DMS 273 (cell line): Measurements from ENCODE around the gene TARP.
"Not testable (repeated sequence)": the region's sequence is repeated elsewhere in the genome, so short reads cannot be mapped to it uniquely, and the experiment has no call there.

Experiments
- DNase-seq: peaks from one replicate; lab custom pipeline; 2025; ENCODE audit not compliant: unreplicated experiment; lab: John Stamatoyannopoulos, UW

The TARP gene

GRCh38 chr7:38299275-38299931 lies 26.0 kb upstream of the TARP start:
- no peak for DNase-seq

- DNase-seq, result no peak
Measured at GRCh38 chr7:38296059-38296857, 22.8 kb upstream of the TARP start.

- no peak for DNase-seq
Measured at GRCh38 chr7:38294926-38295325, 21.5 kb upstream of the TARP start.

GRCh38 chr7:38292442-38292841 lies 19.0 kb upstream of the TARP start:
- no peak for DNase-seq

GRCh38 chr7:38291650-38292049 lies 18.2 kb upstream of the TARP start:
- DNase-seq, result no peak

DNA sequence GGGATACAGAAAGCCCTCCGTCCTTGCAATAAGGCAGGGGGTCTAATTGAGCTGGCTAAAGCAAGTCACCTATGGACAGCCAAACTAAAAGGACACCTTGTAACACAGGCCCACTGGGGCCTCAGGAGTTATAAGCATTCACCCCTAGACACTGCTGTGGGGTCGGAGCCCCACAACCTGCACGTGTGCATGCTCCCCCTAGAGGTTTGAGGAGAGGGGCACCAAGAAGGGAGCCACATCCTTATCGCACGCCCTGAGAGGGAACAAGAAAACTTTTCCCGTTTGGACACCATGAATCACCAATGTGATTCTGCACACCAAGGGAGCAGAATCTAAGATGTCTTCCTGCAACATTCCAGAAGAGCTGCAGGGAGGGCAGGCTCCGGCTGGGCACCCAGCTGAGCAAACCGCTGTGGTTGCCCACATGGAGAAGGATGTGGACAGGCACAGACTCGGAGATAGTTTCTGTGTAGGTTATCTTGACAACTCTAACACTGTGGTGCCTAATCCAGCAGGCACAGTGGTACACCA lies 17.7 kb upstream of the TARP start:
- no peak for DNase-seq

- no peak for DNase-seq
Measured at GRCh38 chr7:38284553-38284952, 11.1 kb upstream of the TARP start.

DNA sequence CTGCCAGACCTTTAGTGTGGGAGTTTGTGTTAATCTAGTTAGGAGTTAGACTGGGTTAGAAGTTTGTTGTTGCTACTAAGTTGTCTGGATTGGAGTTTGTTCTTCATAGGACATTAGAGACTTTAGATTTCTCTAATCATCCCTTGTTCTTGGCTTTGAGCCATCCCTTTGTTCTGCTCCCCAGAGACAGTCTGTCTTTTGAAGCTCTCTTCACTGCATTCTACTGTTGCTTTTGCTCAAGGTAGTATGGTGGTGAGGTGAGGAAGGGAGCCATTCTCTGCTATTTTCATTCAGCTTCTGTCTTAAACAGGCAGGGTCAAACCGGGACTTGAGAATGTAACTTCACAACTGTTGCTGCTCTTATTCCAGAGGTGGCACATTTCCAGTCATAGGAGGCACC lies 10.4 kb upstream of the TARP start:
- DNase-seq, result no peak

- no peak for DNase-seq
Measured at GRCh38 chr7:38283107-38283506, 9.7 kb upstream of the TARP start.

DNA sequence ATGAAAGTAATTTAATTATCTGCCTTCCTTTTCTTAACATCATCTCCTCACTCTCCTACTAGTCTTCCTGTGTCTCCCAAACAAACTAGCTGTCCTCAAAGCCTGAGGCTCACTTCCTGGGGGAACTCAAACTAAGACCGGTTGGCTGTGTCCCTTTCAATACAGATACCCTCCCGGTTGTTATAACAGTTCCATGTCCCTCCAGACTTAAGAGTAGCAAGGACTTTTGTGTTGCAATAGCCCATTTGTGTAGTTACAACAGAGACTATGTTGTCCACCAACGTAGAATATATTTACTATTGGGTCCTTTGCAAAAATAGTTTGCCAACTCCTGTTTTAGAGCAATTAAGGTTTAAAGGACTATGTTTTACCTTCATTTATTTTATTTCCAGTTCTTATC lies 8.6 kb upstream of the TARP start:
- no peak for DNase-seq

DNA sequence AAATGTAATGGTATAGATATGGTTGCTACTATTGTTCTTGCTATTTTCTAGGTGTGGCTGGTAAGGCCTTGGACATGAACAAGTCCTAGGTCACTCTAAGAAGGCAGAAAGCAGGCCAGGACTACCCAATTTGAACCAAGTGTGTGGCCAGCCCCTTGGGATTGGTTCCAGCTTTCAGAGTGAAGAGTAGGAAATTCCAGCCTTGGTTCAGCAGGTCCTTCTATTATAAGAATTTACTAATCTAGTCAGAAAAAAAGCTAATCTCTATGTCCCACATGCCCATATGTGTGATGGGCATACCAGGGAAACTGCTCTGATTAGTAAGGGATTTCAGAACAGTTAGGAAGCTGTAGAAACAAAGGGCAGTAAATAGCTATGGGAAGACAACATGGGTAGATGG lies 7.8 kb upstream of the TARP start:
- DNase-seq, result no peak

DNA sequence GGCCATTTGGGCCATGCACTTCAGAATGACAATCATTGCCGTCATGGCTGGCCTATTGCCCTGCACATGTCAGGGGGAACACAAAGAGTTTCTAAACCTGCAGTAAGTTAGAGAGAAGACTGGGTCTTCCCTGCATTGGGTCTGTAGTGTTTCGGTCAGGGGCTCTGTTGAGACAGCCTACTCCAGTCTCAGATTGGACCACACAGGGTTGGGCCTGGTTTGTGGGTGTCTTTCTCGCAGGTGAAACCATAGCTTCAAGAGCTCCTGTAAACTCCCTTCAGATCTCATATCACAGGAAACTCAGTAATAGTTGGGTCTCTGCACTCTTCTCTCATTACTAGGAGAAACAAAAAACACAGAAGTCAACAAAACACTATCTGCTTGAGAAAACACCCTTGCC lies 7.3 kb upstream of the TARP start:
- no peak for DNase-seq

GRCh38 chr7:38280000-38280399 lies 6.6 kb upstream of the TARP start:
- DNase-seq, result no peak

GRCh38 chr7:38276096-38276877 lies 2.9 kb upstream of the TARP start:
- no peak for DNase-seq

- DNase-seq, result no peak
Measured at GRCh38 chr7:38274927-38275620, 1.6 kb upstream of the TARP start.

DNA sequence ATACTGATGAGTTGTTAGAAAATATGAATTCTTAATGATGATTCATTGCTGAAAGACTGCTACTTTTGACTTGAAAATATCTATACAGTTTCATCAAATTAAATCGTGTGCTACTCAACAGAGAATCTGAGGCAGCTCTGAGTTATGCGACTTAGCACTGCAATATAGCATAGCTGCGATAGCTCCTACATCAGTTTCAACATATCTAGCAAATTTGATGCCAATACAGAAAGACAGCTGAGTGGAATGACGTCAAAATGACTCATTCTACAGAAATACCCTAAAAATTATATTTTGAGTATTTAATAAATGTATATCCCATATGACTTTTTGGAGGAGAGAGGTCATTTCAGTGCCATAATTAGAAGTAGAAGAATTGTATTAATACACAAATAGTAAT lies 1.1 kb upstream of the TARP start:
- DNase-seq, result no peak

DNA sequence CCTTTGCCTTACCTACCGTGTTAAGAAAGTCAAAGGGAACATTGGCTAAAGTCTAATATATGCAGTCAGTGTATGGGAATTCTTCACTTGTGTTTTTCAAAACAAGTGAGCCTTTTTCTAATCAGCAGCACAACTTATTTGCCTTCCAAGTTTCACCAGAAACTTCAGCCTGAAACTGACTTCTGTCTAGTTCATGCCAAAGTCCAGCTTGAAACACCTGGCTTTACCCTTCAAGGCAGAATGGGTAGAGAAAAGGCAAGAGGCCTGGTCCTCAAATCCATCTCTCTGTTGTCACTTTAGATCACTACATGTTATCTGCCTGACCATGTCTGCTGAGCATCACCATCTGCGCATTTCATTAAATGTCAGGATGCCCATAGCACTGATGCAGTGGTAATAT lies 3.0 kb downstream of the TARP start:
- DNase-seq, result not testable (repeated sequence)

- DNase-seq, result not testable (repeated sequence)
Measured at GRCh38 chr7:38269704-38270346, 3.6 kb downstream of the TARP start.

- DNase-seq, result not testable (repeated sequence)
Measured at GRCh38 chr7:38265958-38266357, 7.5 kb downstream of the TARP start.

DNA sequence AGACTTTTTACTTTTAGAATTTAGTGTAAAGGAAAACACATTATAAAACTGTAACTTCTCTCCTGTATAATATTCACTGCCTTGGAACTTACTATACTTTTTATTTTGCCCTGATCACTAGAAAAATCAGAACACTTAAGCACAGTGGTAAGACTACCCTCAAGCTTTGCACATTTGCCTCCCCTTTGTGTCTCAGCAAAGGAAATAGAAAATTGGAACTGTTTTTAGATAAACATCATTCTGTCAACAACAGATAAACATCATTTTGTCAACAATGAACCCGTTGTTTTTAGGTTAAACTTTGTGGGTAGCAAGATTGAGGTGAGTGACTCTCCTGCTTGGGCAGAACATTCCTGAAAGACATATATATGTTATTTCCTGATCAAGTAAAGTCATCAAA lies 8.8 kb downstream of the TARP start:
- DNase-seq, result not testable (repeated sequence)

GRCh38 chr7:38263274-38263673 lies 10.2 kb downstream of the TARP start:
- DNase-seq, result not testable (repeated sequence)
